Stimulated activated CD4-positive, alpha-beta T cell treated with anti-CD3 and anti-CD28 coated beads, Interleukin-2, amount 100 ng/mL, for 4 hours (primary cell): ENCODE measurements around the gene SRP68.
"Not testable (repeated sequence)": the region's sequence is repeated elsewhere in the genome, so short reads cannot be mapped to it uniquely, and the experiment has no call there.

Source experiments
- DNase-seq: peaks from one replicate; pipeline ENCODE4 v3.0.0-alpha.2; 2020; ENCODE audit warnings: low read depth

Gene SRP68

DNA sequence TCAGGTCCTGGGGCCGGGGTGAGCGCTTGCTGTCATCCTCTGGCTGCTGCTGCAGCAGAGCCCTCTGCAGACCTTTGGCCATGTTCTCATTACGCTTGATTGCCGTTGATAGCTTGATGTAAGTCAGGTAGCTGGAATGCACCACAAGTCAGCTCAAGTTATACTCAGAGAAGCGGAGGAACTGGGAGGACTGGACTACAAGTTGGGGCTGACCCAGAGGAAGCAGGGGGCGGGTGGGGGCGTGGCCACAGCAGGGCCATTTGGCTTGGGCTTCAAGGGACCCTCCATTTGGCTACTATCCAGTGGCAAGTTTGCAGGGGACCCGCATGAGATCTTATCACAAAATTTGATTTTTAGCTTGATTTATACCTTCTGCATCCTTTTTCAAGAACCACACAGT lies 26.3 kb downstream of the SRP68 start:
- no peak for DNase-seq

- DNase-seq, result not testable (repeated sequence)
These were observed 27.8 kb downstream of the SRP68 start for GRCh38 chr17:76044475-76045007.

GRCh38 chr17:76042868-76043267 lies 29.4 kb downstream of the SRP68 start:
- DNase-seq, result not testable (repeated sequence)

GRCh38 chr17:76040376-76040775 lies 31.9 kb downstream of the SRP68 start:
- no peak for DNase-seq

DNA sequence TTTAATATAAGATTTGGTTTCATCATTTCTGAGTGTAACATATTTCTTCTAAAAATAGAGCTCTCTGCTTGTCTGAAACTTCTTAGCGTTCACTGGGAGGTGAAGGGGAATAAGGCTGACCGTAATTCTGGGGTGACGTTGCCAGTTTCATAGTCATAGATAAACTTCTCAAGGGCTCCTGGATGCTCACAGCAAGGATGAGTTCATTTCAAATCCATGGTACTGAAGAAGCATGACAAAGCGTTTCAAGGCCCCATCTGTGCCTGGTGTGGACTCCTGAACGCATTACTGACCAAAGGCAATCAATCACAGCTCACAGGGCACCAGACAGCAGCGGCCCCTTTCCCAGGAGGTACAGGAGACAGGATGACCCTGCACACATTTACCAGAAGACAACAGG lies 33.2 kb downstream of the SRP68 start:
- DNase-seq, result no peak

DNA sequence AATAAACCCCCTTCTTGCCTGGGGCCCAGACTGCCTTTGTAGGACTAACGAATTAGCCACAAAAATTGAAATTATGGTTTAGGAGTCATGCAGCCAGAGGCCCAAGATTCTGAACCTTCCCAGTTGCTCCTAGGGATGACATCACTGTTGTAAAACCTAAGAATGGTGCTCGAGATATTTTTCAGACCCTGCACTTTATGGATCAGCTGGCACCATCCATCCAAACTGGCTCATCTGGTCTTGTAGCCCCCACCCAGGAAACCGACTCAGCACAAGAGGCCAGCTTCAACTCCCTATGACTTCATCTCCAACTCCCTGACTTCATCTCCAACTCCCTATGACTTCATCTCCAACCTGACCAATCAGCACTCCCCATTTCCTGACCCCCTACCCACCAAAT lies 34.3 kb downstream of the SRP68 start:
- no peak for DNase-seq

GRCh38 chr17:76036497-76037261 lies 35.6 kb downstream of the SRP68 start:
- no peak for DNase-seq

GRCh38 chr17:76034428-76035350 lies 37.6 kb downstream of the SRP68 start:
- no peak for DNase-seq

DNA sequence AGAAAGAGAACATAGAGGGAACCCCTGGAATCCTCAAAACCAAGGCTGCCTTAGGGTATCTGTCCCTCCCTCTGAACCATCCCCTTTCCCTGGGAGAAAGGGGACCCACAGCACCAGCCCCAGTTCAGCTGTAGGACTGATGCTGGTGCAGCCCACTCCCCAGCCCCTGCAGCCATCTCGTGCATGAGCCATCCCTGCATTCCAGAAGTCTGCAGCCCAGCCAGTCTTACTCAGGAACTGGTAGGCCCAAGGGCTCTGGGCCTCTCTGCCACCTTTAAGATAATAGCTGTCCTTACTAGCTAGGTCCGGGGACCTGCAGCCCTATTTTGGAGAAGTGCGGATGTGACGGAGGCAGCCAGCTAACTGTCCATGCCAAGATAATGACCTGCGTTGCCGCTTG lies 39.2 kb downstream of the SRP68 start:
- no peak for DNase-seq

DNA sequence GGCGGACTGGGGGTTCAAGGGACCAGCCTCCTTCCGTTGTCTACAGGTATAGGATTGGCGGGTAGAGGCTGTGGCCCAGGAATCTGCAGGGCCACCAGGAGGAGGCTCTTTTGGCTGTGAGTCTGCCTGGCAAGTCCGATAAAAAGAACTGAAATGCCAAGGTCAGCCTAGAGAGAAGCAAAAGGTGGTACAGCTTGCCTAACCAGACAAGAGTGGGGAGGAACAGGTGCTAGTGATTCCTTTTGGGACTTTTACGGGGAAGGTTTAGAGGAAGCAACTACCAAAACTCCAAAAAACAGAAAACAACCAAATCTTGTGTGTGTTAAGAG lies 39.6 kb downstream of the SRP68 start:
- no peak for DNase-seq

GRCh38 chr17:76032073-76032779 lies 40.1 kb downstream of the SRP68 start:
- DNase-seq, result no peak

- DNase-seq, result no peak
These were observed 45.0 kb downstream of the SRP68 start, which contains the start of gene EVPL for GRCh38 chr17:76027159-76027839. Gene EVPL (minus strand): TSS chr17:76027306. CDS start chr17:76027198, 108 bp downstream.

- no peak for DNase-seq
These were observed 45.6 kb downstream of the SRP68 start for GRCh38 chr17:76026714-76027158.

- DNase-seq, result no peak
These were observed 47.0 kb downstream of the SRP68 start for GRCh38 chr17:76025294-76025693.

GRCh38 chr17:76024353-76024752 lies 48.0 kb downstream of the SRP68 start:
- DNase-seq, result no peak

GRCh38 chr17:76023900-76024237 lies 48.4 kb downstream of the SRP68 start:
- DNase-seq, result no peak

GRCh38 chr17:76022973-76023899 lies 49.1 kb downstream of the SRP68 start:
- DNase-seq, result no peak

- DNase-seq, result no peak
These were observed 50.0 kb downstream of the SRP68 start for GRCh38 chr17:76022285-76022684.

GRCh38 chr17:76019833-76020467 lies 52.4 kb downstream of the SRP68 start:
- DNase-seq, result no peak

- no peak for DNase-seq
These were observed 53.5 kb downstream of the SRP68 start for GRCh38 chr17:76018801-76019200.
